GM19452 (cell line): Measurements from ENCODE around the gene STRC.
"Not testable (repeated sequence)": the region's sequence is repeated elsewhere in the genome, so short reads cannot be mapped to it uniquely, and the experiment has no call there.

Experiments
- ATAC-seq: cut with Tn5 transposase; IDR thresholded peaks from one replicate; pipeline ENCODE4 v1.9.1; 2021; ENCODE audit not compliant: unreplicated experiment

The STRC gene

GRCh38 chr15:43566615-43567014 is 52.0 kb downstream of the STRC start:
- not testable (repeated sequence) for ATAC-seq

- not testable (repeated sequence) for ATAC-seq
These were observed 54.8 kb downstream of the STRC start for GRCh38 chr15:43563793-43564192.

- not testable (repeated sequence) for ATAC-seq
These were observed 55.8 kb downstream of the STRC start for GRCh38 chr15:43562753-43563152.

GRCh38 chr15:43552986-43553385 is 65.6 kb downstream of the STRC start:
- ATAC-seq, result no peak

GRCh38 chr15:43552256-43552655 is 66.3 kb downstream of the STRC start:
- no peak for ATAC-seq

- ATAC-seq, result no peak
These were observed 67.9 kb downstream of the STRC start for GRCh38 chr15:43550527-43551363.
